HG02938 (cell line): ENCODE results near the gene WDR31.
"Not testable (repeated sequence)": the region's sequence is repeated elsewhere in the genome, so short reads cannot be mapped to it uniquely, and the experiment has no call there.

ENCODE experiments used
- ATAC-seq: cut with Tn5 transposase; IDR thresholded peaks from one replicate; pipeline ENCODE4 v1.9.1; 2021; ENCODE audit warnings: mild to moderate bottlenecking, moderate library complexity; ENCODE audit not compliant: unreplicated experiment

WDR31 gene

DNA sequence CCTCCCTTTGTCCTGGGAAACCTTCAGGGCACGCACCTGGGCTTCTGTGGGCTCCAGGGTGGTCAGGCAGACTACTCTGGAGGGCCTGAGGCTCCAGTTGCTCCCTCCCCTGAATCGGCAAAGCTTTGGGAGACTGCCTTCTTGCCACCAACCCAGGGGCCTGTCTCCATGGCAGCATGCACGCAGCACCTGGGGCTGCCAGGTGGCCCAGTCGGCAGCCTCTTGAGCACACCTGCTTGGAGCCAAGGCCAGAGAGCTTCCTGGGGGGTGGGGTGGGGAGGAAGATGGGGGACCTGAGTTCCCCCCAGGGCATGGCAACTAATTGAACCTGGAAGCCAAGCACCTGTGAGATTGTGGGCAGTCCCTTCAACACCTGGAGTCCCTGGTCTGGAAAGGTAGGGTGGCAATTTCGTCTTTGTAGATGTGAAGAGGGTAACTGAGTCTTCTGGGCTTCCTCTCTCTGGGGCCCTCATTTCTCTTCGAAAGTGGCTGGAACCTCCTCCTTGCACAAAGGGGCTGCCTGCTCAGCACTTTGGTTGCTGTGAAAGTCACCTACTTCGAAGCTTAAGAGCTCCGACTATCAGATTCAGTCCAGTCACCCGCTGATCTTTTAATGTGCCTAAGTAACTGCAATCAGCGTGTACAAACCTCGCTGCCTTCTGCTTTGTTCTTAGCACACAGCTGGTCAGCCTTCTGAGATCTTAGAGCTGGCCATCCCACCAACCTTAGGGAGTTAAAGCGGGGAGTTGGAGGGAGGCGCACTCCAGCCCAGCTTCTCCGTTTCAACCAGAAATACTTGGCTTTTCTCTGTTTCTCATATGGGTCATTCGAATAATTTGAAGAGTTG lies 40.9 kb downstream of the WDR31 start:
- no peak for ATAC-seq

DNA sequence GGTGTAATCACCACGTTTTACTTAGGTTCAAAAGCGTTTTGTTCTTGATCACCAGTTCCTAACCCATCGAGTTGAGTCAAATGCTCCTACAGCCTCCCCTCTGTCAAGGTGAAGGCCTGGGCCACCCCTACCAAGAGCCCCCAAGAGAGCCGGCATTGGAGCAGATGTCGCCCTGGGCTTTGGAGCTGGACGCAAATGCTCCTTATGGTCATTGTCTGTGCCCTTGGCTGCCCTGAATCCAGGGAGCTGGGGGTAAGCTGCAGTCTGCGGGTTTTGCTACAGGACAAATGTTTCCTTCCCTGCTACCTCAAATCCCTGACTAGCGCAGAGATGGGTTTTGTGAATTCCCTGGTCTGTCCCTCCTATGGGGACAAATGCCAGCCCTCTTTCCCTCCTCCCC lies 41.8 kb downstream of the WDR31 start:
- ATAC-seq = no peak

DNA sequence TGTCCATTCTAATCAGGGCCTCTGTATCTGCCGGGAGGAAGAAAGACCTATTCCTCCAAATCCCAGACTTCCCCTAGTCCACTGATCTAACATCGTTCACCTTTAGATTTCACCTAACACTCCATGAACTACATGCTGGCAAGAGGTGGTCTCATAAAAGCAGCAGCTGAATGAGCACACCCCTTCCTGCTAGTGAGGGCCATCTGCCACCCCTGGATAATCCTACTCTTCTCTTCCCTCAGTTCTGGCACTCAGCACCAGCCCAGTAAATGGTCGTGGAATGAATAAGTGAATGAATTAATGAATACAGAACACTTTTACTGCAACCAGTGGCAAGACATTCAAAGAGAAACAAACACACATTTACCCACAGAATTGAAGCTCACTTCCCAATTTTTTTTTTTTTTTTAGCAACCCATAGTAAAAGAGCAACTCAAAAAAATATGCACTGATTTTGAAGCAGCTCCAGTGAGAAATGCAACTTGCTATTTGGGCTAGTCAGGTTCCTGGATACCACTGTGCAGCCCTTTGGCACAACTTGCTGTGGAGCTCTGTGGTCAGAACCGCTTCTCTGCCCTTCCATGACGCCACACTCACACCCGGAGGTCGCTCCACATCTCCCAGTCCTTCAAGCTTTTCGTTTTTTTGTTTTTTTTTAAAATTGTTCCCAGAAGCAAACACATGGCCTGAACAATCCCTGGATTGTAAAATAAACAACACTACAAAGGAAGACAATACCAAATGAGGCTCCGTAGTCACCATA lies 43.1 kb downstream of the WDR31 start:
- no peak for ATAC-seq

DNA sequence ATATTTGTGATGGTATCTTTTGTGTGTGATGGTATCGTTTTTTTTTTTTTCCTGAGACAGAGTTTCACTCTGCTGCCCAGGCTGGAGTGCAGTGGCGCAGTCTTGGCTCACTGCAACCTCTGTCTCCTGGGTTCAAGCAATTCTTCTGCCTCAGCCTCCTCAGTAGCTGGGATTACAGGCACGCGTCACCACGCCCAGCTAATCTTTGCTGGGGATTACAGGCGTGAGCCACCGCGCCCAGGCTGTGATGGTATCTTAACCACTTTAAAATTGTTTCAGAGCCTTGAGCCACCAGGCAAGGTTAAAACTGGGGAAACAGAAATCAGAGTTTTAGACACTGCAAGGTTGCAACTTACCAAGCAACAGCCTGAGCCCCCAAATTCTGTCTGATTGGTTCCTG lies 43.8 kb downstream of the WDR31 start:
- not testable (repeated sequence) for ATAC-seq

DNA sequence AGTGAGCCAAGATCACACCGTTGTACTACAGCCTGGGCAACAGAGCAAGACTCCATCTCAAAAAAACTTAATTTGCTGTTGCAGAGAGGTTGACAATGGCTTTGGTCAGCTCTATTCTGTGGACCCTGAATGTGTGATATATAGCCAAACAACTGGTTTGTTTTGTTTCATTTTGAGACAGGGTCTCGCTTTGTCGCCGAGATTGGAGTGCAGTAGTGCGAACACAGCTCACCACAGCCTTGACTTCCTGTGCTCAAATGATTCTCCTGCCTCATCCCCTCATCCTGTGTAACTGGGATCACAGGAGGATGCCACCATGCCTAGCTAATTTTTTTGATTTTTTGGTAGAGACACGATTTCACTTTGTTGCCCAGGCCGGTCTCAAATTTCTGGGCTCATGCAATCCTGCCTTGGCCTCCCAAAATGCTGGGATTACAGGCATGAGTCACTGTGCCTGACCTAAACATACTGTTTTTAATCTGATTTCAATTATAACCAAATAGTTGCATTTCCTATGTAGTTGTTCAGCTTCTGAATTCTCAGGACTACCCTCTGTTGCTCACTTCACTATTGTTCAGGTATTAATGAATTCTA lies 46.7 kb downstream of the WDR31 start:
- ATAC-seq = no peak

DNA sequence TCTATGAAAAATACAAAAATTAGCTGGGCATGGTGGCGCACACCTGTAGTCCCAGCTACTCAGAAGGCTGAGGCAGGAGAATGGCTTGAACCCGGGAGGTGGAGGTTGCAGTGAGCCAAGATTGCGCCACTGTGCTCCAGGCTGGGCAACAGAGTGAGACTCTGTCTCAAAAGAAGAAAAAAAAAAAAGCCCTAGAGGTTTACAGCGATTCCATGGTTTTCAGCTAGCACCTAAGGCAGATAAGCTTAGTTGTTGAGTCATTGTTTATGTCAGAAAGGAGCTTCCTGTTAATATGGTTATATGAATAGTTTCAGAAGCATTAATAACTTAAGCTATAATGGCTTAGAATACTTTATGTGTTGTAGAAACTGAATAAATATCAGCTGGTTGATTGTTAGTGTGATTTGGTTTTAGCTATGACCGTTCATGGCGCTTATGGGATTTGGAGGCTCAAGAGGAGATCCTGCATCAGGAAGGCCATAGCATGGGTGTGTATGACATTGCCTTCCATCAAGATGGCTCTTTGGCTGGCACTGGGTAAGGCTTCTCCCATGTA lies 49.9 kb downstream of the WDR31 start:
- no peak for ATAC-seq

DNA sequence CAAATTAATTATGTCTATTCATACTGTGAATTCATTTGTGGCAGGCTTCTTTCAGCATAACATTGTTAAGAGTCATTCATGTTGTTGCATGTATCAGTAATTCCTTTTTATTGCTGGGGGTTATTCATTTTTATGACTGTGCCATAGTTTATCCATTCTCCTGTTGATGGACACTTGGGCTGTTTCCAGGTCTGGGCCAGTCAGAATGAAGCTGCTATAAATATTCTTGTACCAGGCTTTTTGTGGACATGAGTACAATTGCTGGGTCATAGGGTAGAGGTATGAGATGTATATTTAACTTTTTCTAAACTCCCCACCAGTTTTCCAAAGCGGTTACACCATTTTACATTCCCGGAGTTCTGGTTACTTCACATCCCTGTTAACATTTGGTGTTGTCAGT lies 51.0 kb downstream of the WDR31 start:
- no peak for ATAC-seq

DNA sequence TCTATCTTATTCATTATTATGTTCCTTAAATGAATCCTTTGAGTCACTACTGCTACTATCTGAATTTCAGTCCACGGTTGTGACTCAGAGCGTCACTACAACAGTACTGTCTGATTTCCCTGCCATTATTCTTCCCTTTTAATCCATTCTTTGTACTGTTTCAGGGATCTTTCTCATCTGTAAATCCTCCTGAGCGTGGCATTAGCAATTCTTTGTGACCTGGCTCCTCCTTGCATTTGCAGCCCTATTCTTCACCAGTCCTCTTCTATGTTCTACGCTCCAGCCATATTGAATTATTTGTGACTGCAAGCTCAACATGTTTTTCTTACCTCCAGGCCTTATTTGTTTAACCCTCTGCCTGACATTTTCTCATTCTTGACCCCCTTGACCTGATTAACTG lies 58.7 kb downstream of the WDR31 start:
- ATAC-seq = no peak

DNA sequence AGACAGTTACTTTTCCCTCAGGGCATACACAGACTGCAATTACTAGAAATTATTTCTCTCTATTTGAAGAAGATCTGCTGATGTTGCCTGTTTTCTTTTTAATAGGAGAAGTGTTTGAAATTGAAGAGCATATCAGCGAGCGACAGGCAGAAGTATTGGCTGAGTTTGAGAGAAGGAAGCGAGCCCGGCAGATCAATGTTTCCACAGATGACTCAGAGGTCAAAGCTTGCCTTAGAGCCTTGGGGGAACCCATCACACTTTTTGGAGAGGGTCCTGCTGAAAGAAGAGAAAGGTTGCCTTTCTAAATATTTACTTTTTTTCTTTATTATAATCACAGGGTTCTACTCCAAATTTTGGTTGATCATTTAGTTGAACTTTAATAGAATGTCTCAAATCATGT lies 61.2 kb downstream of the WDR31 start:
- no peak for ATAC-seq

DNA sequence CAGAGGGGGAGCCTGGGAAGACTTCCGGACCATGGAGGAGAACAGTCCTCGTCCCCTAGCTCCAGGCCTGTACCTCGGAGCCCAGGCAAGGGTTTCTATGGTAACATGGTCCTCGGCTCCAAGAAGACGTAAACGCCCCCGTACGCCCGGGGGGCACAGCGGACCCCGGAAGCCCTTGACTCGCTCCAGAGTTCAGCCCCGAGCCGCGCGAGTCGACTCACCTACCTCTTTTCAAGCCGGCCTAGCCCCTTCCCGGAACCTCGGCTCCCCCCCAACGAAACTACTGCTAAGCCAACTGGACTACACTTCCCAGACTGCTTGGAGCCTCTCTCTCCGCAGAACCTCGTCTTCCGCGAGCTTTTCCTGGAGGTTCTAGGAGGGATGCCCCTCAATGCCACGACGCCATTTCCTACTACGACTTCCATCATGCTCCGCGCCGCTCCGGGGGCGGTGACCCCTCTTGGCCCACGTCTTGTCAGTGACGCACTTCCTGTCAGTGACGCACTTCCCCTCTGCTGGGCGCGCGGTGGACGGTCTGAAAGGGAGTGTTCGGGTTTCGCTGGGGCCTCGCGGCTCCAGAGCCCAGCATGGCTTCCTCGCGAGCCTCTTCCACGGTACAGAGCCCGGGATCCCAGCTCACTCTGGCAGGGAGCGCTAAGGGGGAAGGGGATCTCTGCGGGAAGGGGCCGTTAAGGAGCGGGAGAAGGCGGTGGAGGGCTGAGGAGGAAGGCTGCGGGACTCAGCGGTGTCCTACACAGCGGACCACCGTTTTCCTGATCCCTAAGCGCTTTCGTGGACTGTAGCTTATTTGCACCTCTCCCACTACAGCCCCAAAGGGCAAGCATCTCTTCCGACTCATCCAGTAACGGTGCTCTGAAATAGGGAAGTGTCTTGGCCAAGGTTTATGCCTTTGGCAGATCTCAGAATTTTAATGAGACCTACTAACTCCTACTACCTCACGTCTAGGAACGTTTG lies 64.6 kb downstream of the WDR31 start, which contains the start of the genes CDC26 and PRPF4:
Gene CDC26, minus strand, starts transcription at position 416 of the 975 bp plus-strand sequence. CDS start 3,065 bp downstream, outside the sequence.
Gene PRPF4, plus strand, starts transcription at position 502 of the 975 bp plus-strand sequence. Its CDS starts 86 bp downstream, at position 588.
- peak; percentile 98 for ATAC-seq

DNA sequence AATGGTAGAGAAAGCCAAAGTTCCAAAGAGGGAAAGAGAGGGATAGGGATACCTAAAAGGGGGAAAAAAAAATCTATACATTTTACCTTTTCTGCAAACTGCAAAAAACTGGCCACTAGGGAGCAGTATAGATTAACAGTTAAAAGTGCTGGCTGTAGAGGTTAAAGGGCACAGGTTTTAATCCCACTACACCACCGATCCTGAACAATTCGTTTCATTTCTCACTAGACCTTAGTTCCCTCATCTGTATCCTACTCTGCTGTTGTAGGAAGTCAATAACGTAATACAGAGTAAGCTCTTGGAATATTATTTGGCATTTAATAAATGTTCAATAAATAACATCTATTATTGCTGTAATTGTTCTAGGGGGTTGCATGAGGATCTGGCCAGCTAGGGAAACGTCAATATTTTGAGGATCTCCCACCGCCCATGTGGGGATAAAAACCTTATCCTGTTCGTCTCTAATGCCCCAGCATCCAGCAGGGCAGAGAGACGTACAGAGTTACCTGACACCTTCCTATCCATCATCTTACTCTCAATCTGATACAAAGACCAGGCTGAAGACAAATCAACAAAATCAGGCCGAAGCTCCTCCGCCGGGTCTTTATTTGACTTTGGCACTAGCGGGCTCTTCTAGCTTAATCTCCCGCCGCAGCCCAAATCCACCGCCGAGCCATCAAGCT lies 65.5 kb downstream of the WDR31 start:
- ATAC-seq = peak; percentile 5

DNA sequence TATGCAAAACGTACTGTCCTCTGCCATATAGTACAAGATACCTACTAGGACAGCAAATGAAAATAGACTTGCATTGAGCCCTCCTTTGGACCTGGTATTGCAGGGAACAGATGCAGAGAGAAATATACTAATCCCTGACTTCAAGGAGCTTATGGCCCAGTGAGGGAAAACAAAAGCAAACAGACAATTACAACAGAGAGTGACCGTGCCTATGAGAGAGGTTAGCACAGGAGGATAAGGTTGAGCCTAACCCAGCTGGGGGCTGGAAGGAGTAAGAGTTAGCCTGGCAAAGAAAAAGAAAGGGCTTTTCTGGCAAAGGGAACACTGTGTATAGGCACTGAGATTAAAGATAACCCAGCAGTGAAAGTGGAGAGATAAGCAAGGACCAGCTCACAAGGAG lies 70.2 kb downstream of the WDR31 start:
- no peak for ATAC-seq

DNA sequence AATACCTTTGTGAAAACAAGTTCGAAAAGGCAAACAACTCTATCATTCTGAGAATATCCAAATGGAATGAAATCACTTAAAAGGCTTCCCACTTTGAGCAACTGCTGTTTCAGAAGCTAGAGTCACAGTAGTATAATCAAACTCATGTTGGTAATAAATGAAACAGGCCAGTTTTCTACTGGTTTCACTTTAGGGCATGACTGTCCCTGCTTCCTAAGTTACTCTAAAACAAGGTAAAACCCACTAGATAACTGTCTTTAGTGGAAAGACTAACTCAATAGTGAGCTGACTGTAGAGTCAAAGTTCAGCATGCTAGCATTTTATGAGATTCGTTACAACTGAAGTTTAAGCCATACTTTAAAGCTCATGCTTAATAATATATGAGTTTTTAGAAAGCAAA lies 70.7 kb downstream of the WDR31 start:
- ATAC-seq = no peak

DNA sequence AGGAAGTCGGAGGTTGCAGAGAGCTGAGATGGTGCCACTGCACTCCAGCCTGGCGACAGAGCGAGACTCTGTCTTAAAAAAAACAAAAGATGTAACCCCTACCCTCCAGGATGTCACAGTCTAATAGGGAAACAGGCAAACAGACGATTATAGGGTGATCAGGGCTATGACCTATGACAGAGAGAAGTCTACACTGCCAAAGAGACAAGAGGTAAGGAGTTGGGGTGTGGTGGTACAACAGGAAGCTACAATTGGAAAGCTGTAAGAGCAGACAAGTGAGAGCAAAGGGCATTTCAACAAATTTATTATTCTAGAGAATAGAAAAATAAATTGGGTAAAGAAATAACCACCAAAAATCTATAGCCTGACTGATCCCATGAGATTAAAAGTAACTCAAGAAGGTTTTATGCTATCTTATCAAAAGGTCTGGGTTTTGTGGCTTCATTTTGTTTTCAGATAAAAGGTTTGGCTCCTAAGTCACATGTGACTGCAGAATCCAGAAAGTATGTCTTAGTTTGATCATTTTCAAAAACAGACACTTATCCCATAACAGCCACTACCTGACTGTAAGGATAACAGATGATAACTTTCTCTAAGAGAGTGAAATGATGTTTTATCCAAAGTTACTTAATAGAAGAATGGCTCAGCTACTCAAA lies 72.0 kb downstream of the WDR31 start:
- no peak for ATAC-seq

DNA sequence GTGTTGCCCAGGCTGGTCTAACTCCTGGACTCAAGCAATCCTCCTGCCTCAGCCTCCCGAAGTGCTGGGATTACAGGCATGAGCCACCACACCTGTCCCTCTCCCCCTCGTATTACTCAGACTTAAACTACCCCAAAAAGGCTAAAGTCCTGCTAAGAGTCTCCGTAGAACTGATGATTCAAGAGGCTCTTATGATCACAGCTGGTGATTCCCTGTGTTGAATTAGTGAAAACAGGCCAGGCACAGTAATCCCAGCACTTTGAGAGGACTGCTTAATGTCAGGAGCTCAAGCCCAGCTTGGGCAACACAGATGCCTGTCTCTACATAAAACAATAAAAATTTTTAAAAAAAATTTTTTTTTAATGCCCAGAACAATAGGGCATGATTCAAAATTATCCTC lies 73.9 kb downstream of the WDR31 start:
- ATAC-seq = no peak
